T-helper 22 cell (primary cell): Measurements from ENCODE around the gene TMEM184A.

Source experiments
- DNase-seq: peaks from one replicate; pipeline ENCODE4 v3.0.0-alpha.2; 2020; ENCODE audit warnings: low read depth

TMEM184A gene

GRCh38 chr7:1501487-1502270 is 54.3 kb downstream of the TMEM184A start:
- no peak for DNase-seq

DNA sequence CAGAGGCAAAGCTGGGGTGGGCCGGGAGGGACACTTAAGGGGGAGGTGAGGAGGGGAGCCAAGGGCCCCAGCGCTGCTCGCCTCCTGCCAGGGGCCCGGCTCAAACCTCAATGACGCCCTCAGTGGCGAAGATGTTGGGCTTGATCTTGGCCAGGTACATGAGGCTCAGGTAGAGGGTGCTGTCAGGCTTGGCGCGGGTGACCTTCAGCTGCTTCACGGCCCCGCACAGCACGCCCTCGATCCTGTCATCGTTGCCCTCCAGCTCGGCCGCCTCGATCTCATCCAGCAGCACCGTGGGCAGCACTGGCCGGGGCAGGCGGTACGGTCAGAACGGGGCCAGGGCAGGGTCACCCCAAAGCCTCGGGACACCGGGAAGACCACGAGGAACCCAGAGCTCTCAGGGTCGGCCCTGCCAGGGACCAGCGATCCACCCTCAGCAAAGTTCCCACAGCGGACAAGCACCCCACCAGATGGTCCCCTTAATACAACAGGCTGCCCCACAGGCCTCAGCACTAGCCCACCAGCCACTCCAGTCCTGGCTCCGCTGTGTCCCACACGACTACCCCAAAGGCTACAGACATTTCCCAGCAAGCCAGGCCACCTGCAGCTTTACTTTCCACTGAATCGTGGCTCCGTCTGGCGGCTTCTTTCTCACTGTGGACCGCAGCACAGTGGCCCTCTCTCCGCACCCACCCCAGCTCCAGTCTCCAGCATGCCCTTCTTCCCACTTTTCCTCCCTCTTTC is 55.8 kb downstream of the TMEM184A start:
- no peak for DNase-seq

GRCh38 chr7:1499367-1500029 is 56.5 kb downstream of the TMEM184A start:
- DNase-seq = no peak

GRCh38 chr7:1498370-1499305 is 57.4 kb downstream of the TMEM184A start:
- DNase-seq = no peak

DNA sequence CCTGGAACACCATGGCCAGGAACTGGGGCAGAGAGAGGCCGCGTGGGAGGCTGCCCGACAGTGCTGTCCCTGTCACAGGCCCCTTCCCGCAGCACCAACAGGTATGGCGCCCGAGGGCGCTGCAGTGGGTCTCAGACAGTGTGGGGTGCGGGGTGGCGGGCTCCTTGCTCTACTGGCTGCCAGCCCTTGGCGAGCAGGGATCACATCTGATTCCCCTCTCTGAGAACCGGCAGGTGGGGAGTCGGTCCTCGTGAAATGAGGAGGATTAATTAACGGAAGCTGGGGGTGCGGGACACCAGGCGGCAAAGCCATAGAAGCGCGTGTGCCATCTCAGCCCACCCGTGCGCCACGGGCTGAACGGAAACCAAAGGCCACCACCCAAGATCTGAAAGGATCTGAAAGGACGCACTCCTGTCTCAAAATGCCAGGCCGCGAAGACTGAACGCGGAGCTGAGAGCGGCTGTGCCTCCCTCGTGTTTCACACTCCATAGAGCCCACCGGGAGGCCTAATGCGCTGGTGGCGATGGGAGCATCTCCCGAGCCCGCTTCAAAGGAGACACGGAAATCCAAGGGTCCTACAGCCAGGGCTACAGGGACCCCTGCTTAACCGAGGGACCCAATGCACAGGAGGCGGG is 58.6 kb downstream of the TMEM184A start:
- DNase-seq = no peak

- no peak for DNase-seq
These were observed 59.3 kb downstream of the TMEM184A start for GRCh38 chr7:1496531-1497292.

DNA sequence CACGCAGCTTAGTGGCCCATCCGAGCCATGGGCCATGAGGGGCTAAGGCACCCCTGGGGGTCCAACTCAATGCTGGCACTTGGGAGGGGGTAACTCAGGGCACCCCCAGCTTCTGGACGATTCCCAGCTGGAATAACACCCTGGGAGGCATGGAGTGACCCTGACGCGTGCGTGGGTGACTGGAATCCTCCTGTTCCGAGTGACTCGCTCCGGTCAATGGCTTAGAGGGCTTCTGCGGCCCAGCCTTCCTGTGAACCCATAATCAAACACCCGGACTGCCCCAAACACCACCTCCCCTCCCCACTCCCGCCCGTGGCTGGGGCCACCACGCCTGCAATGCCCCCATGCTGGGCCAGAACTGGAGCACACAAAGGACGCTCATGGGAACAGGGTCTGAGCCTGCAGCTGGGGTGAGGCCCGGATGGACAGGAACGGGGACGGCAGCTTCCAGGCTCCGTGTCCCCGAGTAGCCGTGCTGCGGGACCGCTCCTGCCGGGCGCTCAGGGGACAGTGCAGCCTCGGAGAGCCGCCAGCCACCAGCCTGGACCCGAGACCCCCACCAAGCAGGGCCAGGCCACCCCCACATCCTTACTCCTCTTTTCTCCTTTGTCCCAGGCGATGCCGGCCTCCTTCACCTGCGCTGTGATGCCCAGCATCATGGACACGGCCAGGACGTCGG is 60.3 kb downstream of the TMEM184A start:
- no peak for DNase-seq

DNA sequence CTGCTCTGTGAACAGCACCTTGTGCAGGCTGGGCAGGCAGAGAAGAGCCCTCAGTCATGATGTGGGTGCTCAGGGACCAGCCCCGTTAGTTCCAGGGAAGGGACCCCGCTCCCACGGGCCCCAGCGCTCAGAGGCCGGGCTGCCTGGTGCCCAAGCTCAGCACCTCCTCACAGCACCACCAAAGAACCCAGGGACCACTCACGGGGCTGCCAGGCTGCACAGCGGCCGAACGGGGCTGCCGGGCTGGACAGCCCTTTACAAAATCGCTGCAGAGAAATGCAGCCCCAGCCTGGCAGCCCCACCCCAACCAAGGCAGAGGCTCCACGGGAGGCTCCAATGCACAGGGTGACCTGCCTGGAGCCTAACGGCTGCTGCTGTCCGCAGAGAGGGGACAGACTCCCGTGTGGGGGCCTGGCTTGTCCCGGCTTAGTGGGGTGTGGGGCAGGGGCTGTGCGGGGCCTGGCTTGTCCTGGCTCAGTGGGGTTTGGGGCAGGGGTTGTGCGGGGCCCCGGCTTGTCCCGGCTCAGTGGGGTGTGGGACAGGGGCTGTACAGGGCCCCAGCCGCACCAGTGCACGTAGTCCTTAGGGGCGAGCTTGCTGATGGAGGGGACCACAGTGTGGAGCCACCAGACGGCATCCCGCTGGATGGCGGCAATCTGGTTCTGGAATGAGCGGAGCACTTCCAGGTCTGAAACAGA is 61.0 kb downstream of the TMEM184A start:
- DNase-seq = no peak

GRCh38 chr7:1494447-1494846 is 61.6 kb downstream of the TMEM184A start:
- DNase-seq = no peak

GRCh38 chr7:1493571-1493970 is 62.4 kb downstream of the TMEM184A start:
- no peak for DNase-seq

DNA sequence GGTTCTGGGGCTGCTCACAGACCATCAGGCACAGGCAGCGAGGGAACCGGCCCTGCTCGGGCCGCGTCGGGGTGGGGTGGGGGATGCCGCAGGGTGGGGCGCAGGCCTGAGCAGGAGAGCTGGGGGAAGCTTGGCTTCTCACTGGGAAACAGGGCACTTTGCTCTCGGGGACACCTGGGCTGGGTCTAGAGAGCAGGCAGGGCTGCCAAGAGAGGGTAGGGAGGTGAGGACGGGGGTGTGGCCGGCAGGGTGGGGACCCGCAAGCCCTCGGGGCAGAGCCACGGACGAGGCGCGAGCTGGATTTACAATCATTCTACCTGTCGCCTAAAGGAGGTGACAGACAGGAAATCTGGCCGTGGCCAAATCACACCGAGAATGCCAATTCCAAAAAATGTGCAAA is 62.9 kb downstream of the TMEM184A start:
- no peak for DNase-seq

DNA sequence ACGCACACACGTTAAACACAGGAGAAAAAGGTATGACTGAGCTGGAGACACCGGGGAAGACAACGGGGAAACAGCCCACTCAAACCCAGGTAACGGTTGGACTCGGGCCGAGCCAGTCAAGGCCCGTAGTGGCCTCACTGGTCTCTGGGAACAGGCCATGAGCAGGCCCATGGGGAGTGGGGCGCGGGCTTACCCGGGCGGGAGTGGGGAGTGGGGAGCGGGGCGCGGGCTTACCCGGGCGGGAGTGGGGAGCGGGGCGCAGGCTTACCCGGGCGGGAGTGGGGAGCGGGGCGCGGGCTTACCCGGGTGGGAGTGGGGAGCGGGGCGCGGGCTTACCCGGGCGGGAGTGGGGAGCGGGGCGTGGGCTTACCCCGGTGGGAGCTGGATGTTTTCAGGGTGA is 63.4 kb downstream of the TMEM184A start:
- no peak for DNase-seq
